HT1080 (cell line): ENCODE results near the gene AP1B1. TPM values are rescaled to one million over a fixed set of nuclear protein-coding genes. Genes with fewer than 3 reads are reported as not detected.

Experiments
- DNase-seq: peaks from one replicate; pipeline ENCODE4 v3.0.0-alpha.2; 2015; ENCODE audit warnings: low read depth
- total RNA-seq: library from RNA; depleted of rRNA; stranded (reverse); fragments of >200 nt; shearing (Covaris generic); gene quantifications from 2 replicates; pipeline ENCODE4 v1.2.3, GENCODE V29; 2014

Gene AP1B1
- total RNA-seq, 1 experiment from 2014 or later: 116 TPM

GRCh38 chr22:29314537-29315285, 73.7 kb downstream of the AP1B1 start:
- DNase-seq: no peak

GRCh38 chr22:29313576-29314466, 74.5 kb downstream of the AP1B1 start:
- no peak for DNase-seq

GRCh38 chr22:29313126-29313575, 75.2 kb downstream of the AP1B1 start:
- DNase-seq: no peak

GRCh38 chr22:29312218-29313125, 75.9 kb downstream of the AP1B1 start:
- DNase-seq: no peak

GRCh38 chr22:29311464-29312217, 76.7 kb downstream of the AP1B1 start:
- no peak for DNase-seq

- peak; percentile 98 for DNase-seq
Measured at GRCh38 chr22:29310863-29311339, 77.5 kb downstream of the AP1B1 start.

GRCh38 chr22:29310065-29310862, 78.1 kb downstream of the AP1B1 start:
- no peak for DNase-seq

- peak; percentile 75 for DNase-seq
Measured at GRCh38 chr22:29309332-29310064, 78.9 kb downstream of the AP1B1 start.

- peak; percentile 91 for DNase-seq
Measured at GRCh38 chr22:29308791-29309262, 79.5 kb downstream of the AP1B1 start.

- DNase-seq: no peak
Measured at GRCh38 chr22:29308148-29308790, 80.1 kb downstream of the AP1B1 start.

DNA sequence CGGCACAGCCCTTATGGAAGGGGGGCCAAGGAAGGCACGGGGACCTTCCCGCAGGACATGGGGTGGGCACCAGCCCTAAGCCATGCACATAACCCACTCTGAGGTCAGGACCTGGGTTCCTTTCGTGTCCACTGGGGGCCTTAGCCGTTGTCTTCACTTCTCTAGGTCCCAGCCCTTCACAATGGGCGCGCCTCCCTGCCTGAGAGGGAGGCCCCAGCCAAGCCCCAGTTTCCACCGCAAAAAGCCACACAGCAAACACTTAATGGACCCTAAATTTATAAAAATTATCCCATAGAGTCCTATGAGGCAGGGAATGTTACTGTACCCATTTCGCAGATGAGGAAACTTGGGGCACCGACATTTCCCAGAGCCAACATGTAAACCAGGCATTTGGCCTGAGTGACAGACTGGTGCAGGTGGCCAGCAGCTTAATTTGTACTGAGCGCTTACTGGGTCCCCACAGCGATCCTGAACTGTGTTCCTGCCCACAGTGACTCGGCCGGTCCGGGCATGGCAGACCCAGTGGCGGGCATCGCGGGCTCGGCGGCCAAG, 80.7 kb downstream of the AP1B1 start:
- DNase-seq: no peak

- DNase-seq: peak; percentile 73
Measured at GRCh38 chr22:29306835-29307595, 81.4 kb downstream of the AP1B1 start.

DNA sequence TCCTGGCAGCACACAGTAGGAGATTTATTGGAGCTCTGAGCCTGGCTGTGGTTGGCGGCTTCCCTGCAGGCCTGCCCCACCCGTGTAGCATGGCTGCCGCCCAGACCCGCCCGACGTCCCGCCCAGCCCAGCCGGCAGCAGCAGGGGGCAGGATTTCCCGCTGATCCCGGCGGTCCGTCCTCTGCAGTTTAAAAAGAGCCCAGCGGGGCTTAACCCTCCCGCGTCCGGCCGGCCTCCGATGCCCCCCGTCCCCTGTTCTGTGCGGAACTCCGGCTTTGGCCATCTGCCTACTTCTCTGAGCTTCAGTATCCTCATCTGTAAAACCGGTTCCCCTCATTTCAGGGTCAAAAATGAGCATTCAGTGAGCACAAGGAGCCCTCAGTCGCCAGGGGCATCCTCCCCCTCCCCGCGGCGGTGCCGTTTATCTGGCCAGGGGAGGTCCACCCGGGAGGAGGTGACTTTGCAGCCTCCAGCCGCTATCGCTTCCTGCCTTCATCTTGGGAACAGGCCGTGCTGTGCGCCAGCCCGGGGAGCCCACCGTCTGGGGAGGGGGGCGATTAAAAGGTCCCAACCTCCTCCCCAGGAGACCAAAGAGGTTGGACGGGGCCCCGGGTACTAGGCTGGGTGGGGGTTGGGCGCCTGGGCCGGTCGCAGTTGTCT, 82.1 kb downstream of the AP1B1 start, which contains the start of gene GAS2L1:
Gene GAS2L1 (plus strand): TSS at position 476 of the 660 bp plus-strand sequence. CDS start 1,456 bp downstream, outside the sequence.
- DNase-seq: peak; percentile 82

DNA sequence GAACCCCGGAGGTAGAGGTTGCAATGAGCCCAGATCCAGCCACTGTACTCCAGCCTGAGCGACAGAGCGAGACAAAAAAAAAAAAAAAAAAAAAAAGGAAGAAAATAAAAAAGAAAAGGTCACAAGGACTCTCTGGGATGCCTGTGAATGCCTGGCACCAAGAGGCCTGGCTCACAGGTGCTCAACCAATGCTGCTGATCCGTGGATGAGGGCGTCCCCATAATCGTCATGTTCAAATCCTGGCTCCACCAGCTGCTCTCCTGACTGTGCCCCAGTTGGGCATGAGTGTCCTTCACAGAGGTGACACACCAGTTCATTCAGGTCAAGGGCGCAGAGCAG, 82.6 kb downstream of the AP1B1 start:
- no peak for DNase-seq

GRCh38 chr22:29302681-29303465, 85.5 kb downstream of the AP1B1 start:
- no peak for DNase-seq

DNA sequence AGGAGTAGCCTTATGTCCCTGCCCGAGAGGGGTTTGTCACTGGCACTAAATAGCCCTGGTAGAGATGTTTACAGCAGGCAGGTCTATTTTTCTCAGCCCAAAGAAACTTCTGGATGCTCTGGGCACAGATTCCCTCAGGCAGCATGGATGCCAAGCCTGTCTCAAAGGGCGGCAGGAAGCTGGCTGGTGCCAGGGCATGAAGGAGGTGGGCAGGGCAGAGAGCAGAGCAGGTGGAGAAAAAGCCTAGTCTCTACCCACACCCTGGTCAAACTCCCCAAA, 86.0 kb downstream of the AP1B1 start:
- DNase-seq: no peak
